Pancreas (tissue), 10 donors: ENCODE measurements around the gene GLMN. TPM values are rescaled to one million over a fixed set of nuclear protein-coding genes. Genes with fewer than 3 reads are reported as not detected.

Experiments used
- ATAC-seq, 4 donors: fragments of 200-7000 bp; cut with Tn5 transposase; one replicate each; pipeline versions ENCODE4 v1.8.0 to v1.9.1; 2020; ENCODE audit warnings: mild to moderate bottlenecking in 4 of 4, moderate library complexity in 4 of 4
- DNase-seq, 6 donors: peaks; one replicate each; pipeline ENCODE4 v3.0.0-alpha.2; 2020
- FAIRE-seq: peaks from 2 replicates; lab custom pipeline; 2012; peaks lifted over from hg19 to GRCh38; lab: Jason Lieb, UNC
- H3K27ac ChIP-seq, 4 donors: fragments of 200-600 bp; sonication (generic); 1 replicate in 3 of 4; 2 replicates in 1 of 4; pipeline versions ENCODE4 v1.5.0 to v1.8.0; 2020
- H3K27me3 ChIP-seq, 4 donors: fragments of 200-600 bp; one replicate each; pipeline ENCODE4 v1.8.0; 2021
- H3K36me3 ChIP-seq, 3 donors: fragments of 200-600 bp; sonication (generic) in 1 of 3; one replicate each; pipeline versions ENCODE4 v1.5.0 to v1.8.0; 2020 to 2021
- H3K4me1 ChIP-seq, 3 donors: fragments of 200-600 bp; one replicate each; pipeline ENCODE4 v1.8.0; 2021
- H3K4me3 ChIP-seq, 4 donors: fragments of 200-600 bp; sonication (generic) in 2 of 4; one replicate each; pipeline versions ENCODE4 v1.5.0 to v1.8.0; 2020 to 2021
- H3K9me3 ChIP-seq, 4 donors: fragments of 200-600 bp; one replicate each; pipeline ENCODE4 v1.8.0; 2021
- WGBS, 2 donors: extraction: QIAGEN DNeasy Blood & Tissue Kit; methylation state at CpG; one replicate each; pipeline ENCODE4 v1.1.7; 2013; 5-methylcytosine and 5-hydroxymethylcytosine counted together
- intact Hi-C, 3 donors: fragments of 100-400 bp; cut with DNase I; formaldehyde crosslinking; loops; one replicate each; pipeline versions ENCODE4 v1.11.1 to v1.14.2; 2022
- polyA plus RNA-seq, 2 donors: library from polyadenylated mRNA; stranded (reverse); fragments of 200-250 nt; gene quantifications; one replicate each; pipeline ENCODE4 v1.2.3, GENCODE V29; 2013
- total RNA-seq, 6 donors: library from RNA; stranded (reverse); fragmentation: NEBNext Ultra II Directional in 4 of 6; extraction: Animal tissue kit (Norgen Biotek cat#: 25700) in 4 of 6; gene quantifications; one replicate each; pipeline versions ENCODE4 v1.2.1 to v1.2.4, GENCODE V29; 2021 to 2023
- TF ChIP-seq, protein P1 (sequence below), 4 donors: fragments of 200-600 bp; sonication (generic) in 3 of 4; IDR thresholded peaks; one replicate each; pipeline versions ENCODE4 v1.5.0 to v1.8.0; 2021; ENCODE audit warnings: antibody characterized with exemption in 4 of 4
- donor health status: healthy with polysubstance abuse.
- donor health status: DM: no; HTN: no; CAD: no; lungs with moderate emphysema.
- donor health status: DM: no; HTN: no; CAD: no.
- donor health status: control.
- donor health status: control.
- donor health status: Bipolar disorder and iron deficiency.
- donor health status: DM: yes; HTN: yes; CAD: no.
- donor health status: DM: no; HTN: no; CAD: no.
- donor health status: DM: no; HTN: no; CAD: no.
- donor health status: DM: yes; HTN: yes; CAD: no.

Gene GLMN, protein sequence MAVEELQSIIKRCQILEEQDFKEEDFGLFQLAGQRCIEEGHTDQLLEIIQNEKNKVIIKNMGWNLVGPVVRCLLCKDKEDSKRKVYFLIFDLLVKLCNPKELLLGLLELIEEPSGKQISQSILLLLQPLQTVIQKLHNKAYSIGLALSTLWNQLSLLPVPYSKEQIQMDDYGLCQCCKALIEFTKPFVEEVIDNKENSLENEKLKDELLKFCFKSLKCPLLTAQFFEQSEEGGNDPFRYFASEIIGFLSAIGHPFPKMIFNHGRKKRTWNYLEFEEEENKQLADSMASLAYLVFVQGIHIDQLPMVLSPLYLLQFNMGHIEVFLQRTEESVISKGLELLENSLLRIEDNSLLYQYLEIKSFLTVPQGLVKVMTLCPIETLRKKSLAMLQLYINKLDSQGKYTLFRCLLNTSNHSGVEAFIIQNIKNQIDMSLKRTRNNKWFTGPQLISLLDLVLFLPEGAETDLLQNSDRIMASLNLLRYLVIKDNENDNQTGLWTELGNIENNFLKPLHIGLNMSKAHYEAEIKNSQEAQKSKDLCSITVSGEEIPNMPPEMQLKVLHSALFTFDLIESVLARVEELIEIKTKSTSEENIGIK
- total RNA-seq (1 to 10 TPM; 1.7 to 3.6 (median 2.3) TPM), polyA plus RNA-seq (10 to 100 TPM in 1 of 2 donors, 1 to 10 TPM in 1; 7.4 to 10.4 TPM)

- intact Hi-C loops, result no loop called here
- WGBS, 2 donors, result 0 to 1% methylated on average over 74 to 76 of the region's 76 CpGs
- Histone ChIP-seq H3K9me3 (no peaks in the 10 kb centered on the region), H3K27me3 (no peaks in the 10 kb centered on the region), H3K4me1 (peaks cover 0 to 12% (median 9%) of the 10 kb centered on the region in 3 donors), H3K36me3 (no peaks in the 10 kb centered on the region), H3K27ac (peak within 1 kb of the TSS; percentile 79 to 94 (median 88)), H3K4me3 (peak within 1 kb of the TSS; percentile 64 to 85 (median 78))
- FAIRE-seq, result no peak
- ATAC-seq, result peak; percentile 99 to 100 (median 99)
- DNase-seq, result peak; percentile 75 to 91 (median 82)
- TF ChIP-seq, protein P1, sequence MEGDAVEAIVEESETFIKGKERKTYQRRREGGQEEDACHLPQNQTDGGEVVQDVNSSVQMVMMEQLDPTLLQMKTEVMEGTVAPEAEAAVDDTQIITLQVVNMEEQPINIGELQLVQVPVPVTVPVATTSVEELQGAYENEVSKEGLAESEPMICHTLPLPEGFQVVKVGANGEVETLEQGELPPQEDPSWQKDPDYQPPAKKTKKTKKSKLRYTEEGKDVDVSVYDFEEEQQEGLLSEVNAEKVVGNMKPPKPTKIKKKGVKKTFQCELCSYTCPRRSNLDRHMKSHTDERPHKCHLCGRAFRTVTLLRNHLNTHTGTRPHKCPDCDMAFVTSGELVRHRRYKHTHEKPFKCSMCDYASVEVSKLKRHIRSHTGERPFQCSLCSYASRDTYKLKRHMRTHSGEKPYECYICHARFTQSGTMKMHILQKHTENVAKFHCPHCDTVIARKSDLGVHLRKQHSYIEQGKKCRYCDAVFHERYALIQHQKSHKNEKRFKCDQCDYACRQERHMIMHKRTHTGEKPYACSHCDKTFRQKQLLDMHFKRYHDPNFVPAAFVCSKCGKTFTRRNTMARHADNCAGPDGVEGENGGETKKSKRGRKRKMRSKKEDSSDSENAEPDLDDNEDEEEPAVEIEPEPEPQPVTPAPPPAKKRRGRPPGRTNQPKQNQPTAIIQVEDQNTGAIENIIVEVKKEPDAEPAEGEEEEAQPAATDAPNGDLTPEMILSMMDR (IDR thresholded peaks at IDR 0.05), result no peak
Observed at GRCh38 chr1:92298573-92299476, at the start of gene GLMN, which contains the start of gene RPAP2. Gene GLMN (minus strand): TSS chr1:92298987. CDS start chr1:92297999, 988 bp downstream. Gene RPAP2 (plus strand): TSS chr1:92299059. CDS start chr1:92299074, 15 bp downstream.

GRCh38 chr1:92346866-92347640 lies 48.3 kb upstream of the GLMN start:
- ATAC-seq (no peak), FAIRE-seq (no peak), DNase-seq (no peak)
- intact Hi-C loops, result no loop called here
- TF ChIP-seq, protein P1 (IDR thresholded peaks at IDR 0.05), result no peak
- H3K27ac ChIP-seq, result no peak overlapping the region
- H3K36me3 ChIP-seq, result peaks cover 0 to 13% (median 8%) of the 10 kb centered on the region in 3 donors
- WGBS, 2 donors, result 89 to 91% methylated on average over 1 of the region's 1 CpG
- H3K9me3 ChIP-seq, result no peaks in the 10 kb centered on the region
- no peaks in the 10 kb centered on the region for H3K27me3 ChIP-seq
- no peak overlapping the region for H3K4me3 ChIP-seq
- H3K4me1 ChIP-seq, result no peaks in the 10 kb centered on the region

GRCh38 chr1:92343061-92343460 lies 44.3 kb upstream of the GLMN start:
- Histone ChIP-seq H3K4me1 (no peaks in the 10 kb centered on the region), H3K36me3 (peaks cover 0 to 10% (median 0%) of the 10 kb centered on the region in 3 donors), H3K4me3 (no peak overlapping the region), H3K9me3 (no peaks in the 10 kb centered on the region), H3K27ac (no peak overlapping the region), H3K27me3 (no peaks in the 10 kb centered on the region)
- ATAC-seq, result no peak
- intact Hi-C loops, result no loop called here
- TF ChIP-seq, protein P1 (IDR thresholded peaks at IDR 0.05), result no peak
- DNase-seq, result no peak
- FAIRE-seq, result no peak
- WGBS, 2 donors, result 75 to 81% methylated on average over 3 of the region's 3 CpGs

DNA sequence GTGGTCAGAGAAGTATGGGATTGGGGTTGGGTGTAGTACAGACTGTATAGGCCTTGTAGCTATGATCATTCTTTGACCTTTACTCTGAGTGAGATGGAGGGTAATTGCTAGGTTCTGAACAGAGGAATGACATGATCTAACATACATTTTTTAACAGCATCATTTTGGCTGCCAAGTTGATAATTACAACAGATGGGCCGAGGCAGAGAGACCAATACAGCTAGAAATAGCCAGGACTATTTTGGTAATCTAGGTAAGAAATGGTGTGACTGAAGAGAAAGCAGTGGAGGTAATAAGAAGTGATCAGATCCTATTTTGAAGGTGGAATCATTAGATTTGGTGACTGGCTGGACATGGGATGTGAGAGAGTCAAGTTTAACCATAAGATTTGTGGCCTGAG lies 43.6 kb upstream of the GLMN start:
- Histone ChIP-seq H3K4me1 (no peaks in the 10 kb centered on the region), H3K9me3 (no peaks in the 10 kb centered on the region), H3K4me3 (no peak overlapping the region), H3K27ac (no peak overlapping the region), H3K36me3 (peaks cover 0 to 8% (median 0%) of the 10 kb centered on the region in 3 donors), H3K27me3 (no peaks in the 10 kb centered on the region)
- 97 to 100% methylated on average over 1 of the region's 1 CpG for WGBS, 2 donors
- ATAC-seq (no peak), DNase-seq (no peak), FAIRE-seq (no peak)
- intact Hi-C loops, result no loop called here
- TF ChIP-seq, protein P1 (IDR thresholded peaks at IDR 0.05), result no peak
